GM20431 (cell line): ENCODE measurements around the gene PDIA6.

Experiments used
- in situ Hi-C: fragments of 300-500 bp; cut with MseI, MboI; formaldehyde crosslinking; loops from one replicate; pipeline ENCODE4 v1.15.0; 2020; ENCODE audit warnings: low sequenced_read_pairs; ENCODE audit not compliant: unreplicated experiment

Gene PDIA6

GRCh38 chr2:10771786-10772185, 40.8 kb downstream of the PDIA6 start:
- in situ Hi-C loops, result no loop called here

- in situ Hi-C loops, result no loop called here
Observed at GRCh38 chr2:10770956-10771750, 41.4 kb downstream of the PDIA6 start.

- in situ Hi-C loops, result no loop called here
Observed at GRCh38 chr2:10768063-10768507, 44.5 kb downstream of the PDIA6 start.

- in situ Hi-C loops, result no loop called here
Observed at GRCh38 chr2:10765914-10766313, 46.7 kb downstream of the PDIA6 start.

GRCh38 chr2:10765461-10765860, 47.1 kb downstream of the PDIA6 start:
- in situ Hi-C loops, result no loop called here

GRCh38 chr2:10764896-10765295, 47.7 kb downstream of the PDIA6 start:
- in situ Hi-C loops, result no loop called here

- in situ Hi-C loops, result no loop called here
Observed at GRCh38 chr2:10764096-10764785, 48.3 kb downstream of the PDIA6 start.

GRCh38 chr2:10763461-10763800, 49.2 kb downstream of the PDIA6 start:
- in situ Hi-C loops, result no loop called here

GRCh38 chr2:10762651-10763460, 49.7 kb downstream of the PDIA6 start:
- in situ Hi-C loops, result no loop called here

- in situ Hi-C loops, result no loop called here
Observed at GRCh38 chr2:10761591-10761990, 51.0 kb downstream of the PDIA6 start.

GRCh38 chr2:10760794-10761504, 51.6 kb downstream of the PDIA6 start:
- in situ Hi-C loops, result no loop called here

- in situ Hi-C loops, result no loop called here
Observed at GRCh38 chr2:10759151-10759714, 53.4 kb downstream of the PDIA6 start.

- in situ Hi-C loops, result no loop called here
Observed at GRCh38 chr2:10757814-10758286, 54.7 kb downstream of the PDIA6 start.

- in situ Hi-C loops, result no loop called here
Observed at GRCh38 chr2:10755621-10756020, 57.0 kb downstream of the PDIA6 start.

GRCh38 chr2:10753876-10754275, 58.7 kb downstream of the PDIA6 start:
- in situ Hi-C loops, result no loop called here

- in situ Hi-C loops, result no loop called here
Observed at GRCh38 chr2:10753156-10753555, 59.4 kb downstream of the PDIA6 start.

GRCh38 chr2:10752236-10752635, 60.3 kb downstream of the PDIA6 start:
- in situ Hi-C loops, result no loop called here

- in situ Hi-C loops, result no loop called here
Observed at GRCh38 chr2:10750610-10751009, 62.0 kb downstream of the PDIA6 start.

GRCh38 chr2:10742666-10743065, 69.9 kb downstream of the PDIA6 start:
- in situ Hi-C loops, result no loop called here

GRCh38 chr2:10741139-10741538, 71.4 kb downstream of the PDIA6 start:
- in situ Hi-C loops, result no loop called here
